H1 (cell line): ENCODE results near the gene WDR59. TPM values are rescaled to one million over a fixed set of nuclear protein-coding genes. Genes with fewer than 3 reads are reported as not detected.
A peak's percentile ranks its signal among the peaks of the same experiment; 100 is the strongest.

Source experiments
- CTCF ChIA-PET: fragments of 300-600 bp; sonication (Branson Sonifier 250); formaldehyde crosslinking; loops from one replicate; lab custom pipeline; 2021; ENCODE audit not compliant: partially characterized antibody; lab: Charles Lee
- POLR2A ChIA-PET: fragments of 300-600 bp; sonication (Branson Sonifier 250); formaldehyde crosslinking; loops from one replicate; lab custom pipeline; 2021; ENCODE audit warnings: inconsistent platforms; ENCODE audit not compliant: partially characterized antibody; lab: Charles Lee
- DNase-seq, 2 experiments: peaks; one replicate each; pipeline versions ENCODE4 v3.0.0 to v3.0.0-alpha.2; 2010 to 2022; ENCODE audit warnings: low spot score in 2 of 2, low read depth in 1 of 2, mixed read lengths in 1 of 2
- FAIRE-seq: peaks from 2 replicates; lab custom pipeline; 2011; peaks lifted over from hg19 to GRCh38; lab: Jason Lieb, UNC
- H2AFZ ChIP-seq: 2 replicates; pipeline ENCODE4 v1.8.1; 2012; ENCODE audit warnings: low read length, inconsistent platforms
- H2AK5ac ChIP-seq: 2 replicates; pipeline ENCODE4 v1.6.1; 2013; ENCODE audit warnings: low read depth, low read length
- H2BK120ac ChIP-seq: replicated peaks from 2 replicates; pipeline ENCODE3; 2013; ENCODE audit warnings: low read depth, low read length, inconsistent platforms
- H2BK12ac ChIP-seq: 2 replicates; pipeline ENCODE4 v1.6.1; 2013; ENCODE audit warnings: low read depth, low read length
- H2BK15ac ChIP-seq: 2 replicates; pipeline ENCODE4 v1.6.1; 2013; ENCODE audit warnings: low read length
- H2BK20ac ChIP-seq: 2 replicates; pipeline ENCODE4 v1.6.1; 2013; ENCODE audit warnings: low read length
- H2BK5ac ChIP-seq: 2 replicates; pipeline ENCODE4 v1.6.1; 2013; ENCODE audit warnings: low read depth, low read length
- H3K14ac ChIP-seq: 2 replicates; pipeline ENCODE4 v1.6.1; 2013; ENCODE audit warnings: inconsistent platforms; ENCODE audit not compliant: insufficient read length
- H3K18ac ChIP-seq: 2 replicates; pipeline ENCODE4 v1.6.1; 2013; ENCODE audit warnings: low read length; ENCODE audit errors: extremely low read depth
- H3K23ac ChIP-seq: 2 replicates; pipeline ENCODE4 v1.6.1; 2013; ENCODE audit warnings: inconsistent platforms; ENCODE audit not compliant: insufficient read length
- H3K23me2 ChIP-seq: 2 replicates; pipeline ENCODE4 v1.6.1; 2013; ENCODE audit warnings: low read depth, low read length
- H3K27ac ChIP-seq: 2 replicates; pipeline ENCODE4 v1.6.1; 2011; ENCODE audit warnings: low read depth, low read length, inconsistent platforms
- H3K27me3 ChIP-seq, 4 experiments: replicated peaks in 1 of 4; 1 replicate in 1 of 4; 2 replicates in 3 of 4; pipeline versions ENCODE4 v1.6.1 to v1.8.1; 2011 to 2013; ENCODE audit warnings: low read length in 3 of 4, mild to moderate bottlenecking in 3 of 4, inconsistent platforms in 2 of 4, mixed read lengths in 2 of 4, moderate library complexity in 1 of 4; ENCODE audit not compliant: control insufficient read depth in 3 of 4, insufficient read depth in 3 of 4; ENCODE audit errors: extremely low read depth in 1 of 4
- H3K36me3 ChIP-seq, 4 experiments: 2 replicates each; pipeline versions ENCODE4 v1.6.1 to v1.8.1; 2011 to 2013; ENCODE audit warnings: mild to moderate bottlenecking in 4 of 4, low read length in 3 of 4, moderate library complexity in 2 of 4, control low read depth in 1 of 4, inconsistent platforms in 1 of 4; ENCODE audit not compliant: insufficient read depth in 4 of 4, control insufficient read depth in 2 of 4
- H3K4ac ChIP-seq: replicated peaks from 2 replicates; pipeline ENCODE3; 2013; ENCODE audit warnings: low read length, low read depth, mixed read lengths, inconsistent platforms; ENCODE audit not compliant: insufficient read length
- H3K4me1 ChIP-seq, 4 experiments: replicated peaks in 1 of 4; 1 replicate in 1 of 4; 2 replicates in 3 of 4; pipeline versions ENCODE4 v1.6.1 to v1.8.1; 2011 to 2013; ENCODE audit warnings: low read length in 3 of 4, inconsistent platforms in 2 of 4, mixed read lengths in 1 of 4; ENCODE audit not compliant: insufficient read depth in 4 of 4, control insufficient read depth in 3 of 4
- H3K4me2 ChIP-seq, 2 experiments: 2 replicates each; pipeline versions ENCODE4 v1.6.1 to v1.8.1; 2011 to 2013; ENCODE audit warnings: low read depth in 2 of 2, low read length in 2 of 2, control low read depth in 1 of 2, inconsistent platforms in 1 of 2, mild to moderate bottlenecking in 1 of 2; ENCODE audit not compliant: insufficient read depth in 1 of 2
- H3K4me3 ChIP-seq, 4 experiments: fragments of 200-600, 300-600 bp in 1 of 4; sonication (generic), shearing (Covaris generic), sonication (Bioruptor Twin) in 1 of 4; 2 replicates each; pipeline versions ENCODE4 v1.5.1 to v1.8.1; 2011 to 2016; ENCODE audit warnings: low read length in 4 of 4, low read depth in 3 of 4, control low read depth in 2 of 4, inconsistent platforms in 2 of 4, mild to moderate bottlenecking in 2 of 4, mixed read lengths in 1 of 4, moderate library complexity in 1 of 4; ENCODE audit not compliant: insufficient read depth in 2 of 4; ENCODE audit errors: extremely low read depth in 1 of 4
- H3K56ac ChIP-seq: replicated peaks from 2 replicates; pipeline ENCODE3; 2013; ENCODE audit warnings: low read depth, mild to moderate bottlenecking, mixed read lengths, low read length, inconsistent platforms; ENCODE audit not compliant: insufficient read length
- H3K79me1 ChIP-seq: 2 replicates; pipeline ENCODE4 v1.6.1; 2013; ENCODE audit warnings: low read depth, low read length, control low read depth
- H3K79me2 ChIP-seq, 2 experiments: 2 replicates each; pipeline versions ENCODE4 v1.6.1 to v1.8.1; 2012 to 2013; ENCODE audit warnings: low read length in 2 of 2, mild to moderate bottlenecking in 2 of 2, inconsistent platforms in 1 of 2; ENCODE audit not compliant: insufficient read depth in 2 of 2, control insufficient read depth in 1 of 2
- H3K9ac ChIP-seq, 4 experiments: replicated peaks in 1 of 4; 1 replicate in 1 of 4; 2 replicates in 3 of 4; pipeline versions ENCODE4 v1.6.1 to v1.8.1; 2011 to 2013; ENCODE audit warnings: low read depth in 3 of 4, low read length in 3 of 4, control low read depth in 2 of 4, mild to moderate bottlenecking in 2 of 4, moderate library complexity in 2 of 4, inconsistent platforms in 1 of 4; ENCODE audit errors: extremely low read depth in 1 of 4
- H3K9me3 ChIP-seq, 2 experiments: 2 replicates each; pipeline versions ENCODE4 v1.6.1 to v1.8.1; 2012 to 2013; ENCODE audit warnings: mild to moderate bottlenecking in 2 of 2, moderate library complexity in 2 of 2, control low read depth in 1 of 2, inconsistent platforms in 1 of 2, low read depth in 1 of 2, low read length in 1 of 2, mixed read lengths in 1 of 2; ENCODE audit not compliant: insufficient read depth in 2 of 2
- H4K20me1 ChIP-seq, 2 experiments: replicated peaks in 1 of 2; 2 replicates each; pipeline versions ENCODE3 to v1.8.1; 2011 to 2013; ENCODE audit warnings: inconsistent platforms in 2 of 2, low read length in 2 of 2, mild to moderate bottlenecking in 1 of 2; ENCODE audit not compliant: insufficient read depth in 2 of 2, control insufficient read depth in 1 of 2
- H4K5ac ChIP-seq: 2 replicates; pipeline ENCODE4 v1.6.1; 2013; ENCODE audit warnings: low read length, low read depth, mixed read lengths, inconsistent platforms; ENCODE audit not compliant: insufficient read length
- H4K8ac ChIP-seq: 2 replicates; pipeline ENCODE4 v1.8.0; 2013; ENCODE audit warnings: mild to moderate bottlenecking, moderate library complexity, low read length, inconsistent platforms; ENCODE audit not compliant: insufficient read depth; ENCODE audit errors: extremely low read depth
- H4K91ac ChIP-seq: replicated peaks from 2 replicates; pipeline ENCODE3; 2013; ENCODE audit warnings: low read length, mixed read lengths, inconsistent platforms; ENCODE audit not compliant: insufficient read length
- EP300 ChIP-seq, 2 experiments: IDR thresholded peaks; 1 replicate in 1 of 2; 2 replicates in 1 of 2; pipeline ENCODE4 v1.6.1; 2011 to 2012; ENCODE audit warnings: low read depth in 2 of 2, low read length in 2 of 2, mild to moderate bottlenecking in 2 of 2, borderline replicate concordance in 1 of 2, inconsistent platforms in 1 of 2, moderate library complexity in 1 of 2
- HDAC2 ChIP-seq, 2 experiments: fragments of 300-600 bp in 1 of 2; sonication (generic) in 1 of 2; IDR thresholded peaks; 2 replicates each; pipeline ENCODE4 v1.6.1; 2011 to 2012; ENCODE audit warnings: low read depth in 2 of 2, low read length in 2 of 2, mild to moderate bottlenecking in 2 of 2, moderate library complexity in 2 of 2, borderline replicate concordance in 1 of 2, inconsistent platforms in 1 of 2
- KDM1A ChIP-seq: fragments of 200-600, 300-600 bp; sonication (generic); IDR thresholded peaks from 2 replicates; pipeline ENCODE4 v1.7.1; 2016; ENCODE audit warnings: mild to moderate bottlenecking, low read length, borderline replicate concordance
- RBBP5 ChIP-seq: IDR thresholded peaks from 2 replicates; pipeline ENCODE4 v1.7.1; 2012; ENCODE audit warnings: low read depth, mild to moderate bottlenecking, inconsistent platforms, low read length, moderate library complexity, borderline replicate concordance
- SP2 ChIP-seq: IDR thresholded peaks from 2 replicates; pipeline ENCODE4 v1.6.1; 2012; ENCODE audit warnings: mild to moderate bottlenecking, low read length, inconsistent platforms
- YY1 ChIP-seq: IDR thresholded peaks from 2 replicates; pipeline ENCODE4 v1.6.1; 2011; ENCODE audit warnings: low read depth, mild to moderate bottlenecking, low read length
- WGBS, 2 experiments: shearing (Covaris generic) in 1 of 2; methylation state at CpG; one replicate each; pipeline versions ENCODE4 v1.1.6 to v1.1.7; 2013 to 2015; ENCODE audit warnings: low lambda C conversion rate in 2 of 2, mixed read lengths in 2 of 2, inconsistent platforms in 1 of 2, low coverage in 1 of 2, missing lambda C conversion rate in 1 of 2; ENCODE audit not compliant: insufficient replicate concordance in 2 of 2, insufficient coverage in 1 of 2, insufficient read length in 1 of 2; ENCODE audit errors: extremely low coverage in 1 of 2, missing lambda C conversion rate in 1 of 2; 5-methylcytosine and 5-hydroxymethylcytosine counted together
- polyA plus RNA-seq, 7 experiments: library from polyadenylated mRNA; depleted of rRNA in 3 of 7; stranded (reverse) in 5 of 7; unstranded in 2 of 7; fragments of >200 nt in 5 of 7; fragments of 200-250 nt in 2 of 7; gene quantifications; 1 replicate in 5 of 7; 2 replicates in 1 of 7; 4 replicates in 1 of 7; pipeline versions ENCODE4 v1.2.1 to v1.2.3, GENCODE V29; 2011 to 2013; ENCODE audit warnings: missing spikeins in 2 of 7, mixed read lengths in 2 of 7
- total RNA-seq: library from RNA; stranded (reverse); fragmentation: NEBNext Ultra II Directional; extraction: Animal tissue kit (Norgen Biotek cat#: 25700); gene quantifications from 2 replicates; pipeline ENCODE4 v1.2.1, GENCODE V29; 2021
- TF ChIP-seq, protein P1 (sequence below): IDR thresholded peaks from 2 replicates; pipeline ENCODE4 v1.6.1; 2011; ENCODE audit warnings: low read length, improper control_type of control experiment
- TF ChIP-seq, protein P2 (sequence below): IDR thresholded peaks from 2 replicates; pipeline ENCODE4 v1.6.1; 2012; ENCODE audit warnings: inconsistent platforms

The WDR59 gene
- total and polyA plus RNA-seq, 2 of the 8 experiments (the other 6 are each of a cell fraction or from before 2014, with no cell fraction given), result 84.2 to 124 TPM

DNA sequence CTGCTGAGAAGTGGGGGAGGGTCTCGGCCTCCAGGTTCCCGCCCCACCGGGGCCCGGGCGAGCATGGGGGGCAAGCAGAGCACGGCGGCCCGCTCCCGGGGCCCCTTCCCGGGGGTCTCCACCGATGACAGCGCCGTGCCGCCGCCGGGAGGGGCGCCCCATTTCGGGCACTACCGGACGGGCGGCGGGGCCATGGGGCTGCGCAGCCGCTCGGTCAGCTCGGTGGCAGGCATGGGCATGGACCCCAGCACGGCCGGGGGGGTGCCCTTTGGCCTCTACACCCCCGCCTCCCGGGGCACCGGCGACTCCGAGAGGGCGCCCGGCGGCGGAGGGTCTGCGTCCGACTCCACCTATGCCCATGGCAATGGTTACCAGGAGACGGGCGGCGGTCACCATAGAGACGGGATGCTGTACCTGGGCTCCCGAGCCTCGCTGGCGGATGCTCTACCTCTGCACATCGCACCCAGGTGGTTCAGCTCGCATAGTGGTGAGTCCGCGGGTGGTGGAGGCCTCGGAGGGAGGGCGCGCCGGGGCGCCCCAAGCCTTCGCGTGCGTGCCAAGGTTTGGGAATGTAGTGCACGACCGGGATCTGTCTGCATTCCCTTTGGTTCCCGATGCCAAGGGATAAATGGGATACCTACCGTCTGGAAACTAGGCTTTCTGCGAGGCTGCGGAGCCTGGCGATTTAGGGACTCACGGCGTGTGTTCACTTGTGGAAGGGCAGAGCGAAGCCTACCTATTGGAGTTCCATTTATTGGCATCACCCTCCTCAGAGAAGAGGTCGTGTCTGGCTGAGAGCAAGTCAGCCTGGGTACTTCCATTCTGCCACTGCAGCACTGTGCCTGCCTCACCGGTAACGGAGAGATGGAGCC is 14.9 kb upstream of the WDR59 start:
- POLR2A ChIA-PET, result interaction anchor here (1.5 to 7.8 kb wide), 2 partner anchors 15 to 111 kb away, joined by 3 to 62 read pairs; partner anchors contain the start of gene WDR59
- H3K18ac ChIP-seq, result no peak overlapping the region
- peaks cover 20 to 26% of the 10 kb centered on the region in 2 experiments for H4K20me1 ChIP-seq
- no peak overlapping the region for H2BK5ac ChIP-seq
- no peak for FAIRE-seq
- no peak overlapping the region for H3K27ac ChIP-seq
- peaks cover 9% of the 10 kb centered on the region for H3K79me1 ChIP-seq
- 3% methylated on average over 48 of the region's 71 CpGs; no CpG with 5 or more reads in 1 of the 2 experiments for WGBS, 2 experiments
- H3K79me2 ChIP-seq, result peaks cover 34 to 51% of the 10 kb centered on the region in 2 experiments
- peak overlapping the region; percentile 81; the same call in 1 of the 2 replicates for H2BK12ac ChIP-seq
- H2AFZ ChIP-seq, result no peak overlapping the region
- no peaks in the 10 kb centered on the region for H3K9me3 ChIP-seq
- H3K23ac ChIP-seq, result no peak overlapping the region
- no peak overlapping the region for H3K14ac ChIP-seq
- CTCF ChIA-PET, result interaction anchor here (3.2 to 9.3 kb wide), 3 partner anchors 13 to 115 kb away, joined by 20 to 171 read pairs (median 24); partner anchors contain the start of genes LDHD and WDR59
- H2BK20ac ChIP-seq, result no peak overlapping the region
- DNase-seq, result peak in 1 of 2 experiments; percentile 85
- peak overlapping the region; percentile 84 for H3K4me2 ChIP-seq
- H3K4me1 ChIP-seq, result peaks cover 2 to 18% (median 12%) of the 10 kb centered on the region in 4 experiments; a peak in 6 of 7 replicates
- H3K36me3 ChIP-seq, result no peaks in the 10 kb centered on the region
- H2BK15ac ChIP-seq, result no peak overlapping the region
- peaks cover 9% of the 10 kb centered on the region for H3K23me2 ChIP-seq
- peak overlapping the region; percentile 22; the same call in 1 of the 2 replicates for H4K8ac ChIP-seq
- H3K56ac ChIP-seq, result no peak overlapping the region
- H4K91ac ChIP-seq, result no peak overlapping the region
- no peak overlapping the region for H3K4ac ChIP-seq
- no peaks in the 10 kb centered on the region; a peak in 1 of 7 replicates for H3K27me3 ChIP-seq
- no peak overlapping the region for H2BK120ac ChIP-seq
- H4K5ac ChIP-seq, result no peak overlapping the region
- H3K9ac ChIP-seq, result peak overlapping the region in 3 of 4 experiments; percentile 3 to 69 (median 16); a peak in 3 of 7 replicates
- H2AK5ac ChIP-seq, result no peak overlapping the region; the same call in 1 of the 2 replicates
- peak overlapping the region; percentile 56 to 90 (median 70) for H3K4me3 ChIP-seq
- TF ChIP-seq, protein P1, sequence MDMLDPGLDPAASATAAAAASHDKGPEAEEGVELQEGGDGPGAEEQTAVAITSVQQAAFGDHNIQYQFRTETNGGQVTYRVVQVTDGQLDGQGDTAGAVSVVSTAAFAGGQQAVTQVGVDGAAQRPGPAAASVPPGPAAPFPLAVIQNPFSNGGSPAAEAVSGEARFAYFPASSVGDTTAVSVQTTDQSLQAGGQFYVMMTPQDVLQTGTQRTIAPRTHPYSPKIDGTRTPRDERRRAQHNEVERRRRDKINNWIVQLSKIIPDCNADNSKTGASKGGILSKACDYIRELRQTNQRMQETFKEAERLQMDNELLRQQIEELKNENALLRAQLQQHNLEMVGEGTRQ, result no peak
- TF ChIP-seq HDAC2 (IDR thresholded peaks at IDR 0.05; ENCODE audit: borderline replicate concordance in 1 of 2, low read depth in 2 of 2, low read length in 2 of 2) (peak in 1 of 2 experiments; percentile 81; a peak in 1 of 4 replicates), YY1 (no peak), EP300 (IDR thresholded peaks at IDR 0.05; ENCODE audit: borderline replicate concordance in 1 of 2, low read depth in 2 of 2, low read length in 2 of 2) (no peak), KDM1A (0 out of 2 replicates have a peak, but pooled peaks have one; percentile 7), SP2 (no peak), RBBP5 (0 out of 2 replicates have a peak, but pooled peaks have one; percentile 29)
- TF ChIP-seq, protein P2, sequence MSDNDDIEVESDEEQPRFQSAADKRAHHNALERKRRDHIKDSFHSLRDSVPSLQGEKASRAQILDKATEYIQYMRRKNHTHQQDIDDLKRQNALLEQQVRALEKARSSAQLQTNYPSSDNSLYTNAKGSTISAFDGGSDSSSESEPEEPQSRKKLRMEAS, result no peak
